Stomach (tissue), 9 donors: ENCODE data around the gene SCLT1. TPM values are rescaled to one million over a fixed set of nuclear protein-coding genes. Genes with fewer than 3 reads are reported as not detected.

Source experiments
- DNase-seq, 2 donors: peaks; one replicate each; pipeline versions ENCODE4 v3.0.0 to v3.0.0-alpha.2; 2013 to 2019
- H3K27ac ChIP-seq, 5 donors: fragments of 200-600 bp in 4 of 5; sonication (generic) in 4 of 5; one replicate each; pipeline ENCODE4 v1.5.1; 2013 to 2019; ENCODE audit warnings: mild to moderate bottlenecking in 1 of 5, moderate library complexity in 1 of 5
- H3K27me3 ChIP-seq, 3 donors: fragments of 200-600 bp; sonication (generic); one replicate each; pipeline ENCODE4 v1.5.1; 2017 to 2019; ENCODE audit warnings: mixed run types in 1 of 3
- H3K36me3 ChIP-seq, 4 donors: fragments of 200-600 bp; sonication (generic); 1 replicate in 3 of 4; 2 replicates in 1 of 4; pipeline ENCODE4 v1.5.1; 2016 to 2019
- H3K4me1 ChIP-seq, 4 donors: fragments of 200-600 bp; sonication (generic); one replicate each; pipeline ENCODE4 v1.5.1; 2016 to 2019
- H3K4me3 ChIP-seq, 4 donors: fragments of 200-600 bp; sonication (generic) in 3 of 4; one replicate each; pipeline ENCODE4 v1.5.1; 2016 to 2019; ENCODE audit warnings: mild to moderate bottlenecking in 1 of 4
- H3K9me3 ChIP-seq, 4 donors: fragments of 200-600 bp; sonication (generic); one replicate each; pipeline ENCODE4 v1.5.1; 2016 to 2019
- CTCF ChIP-seq, 7 experiments: fragments of 450-650 bp in 4 of 7; fragments of 200-600 bp in 3 of 7; sonication (generic) in 3 of 7; IDR thresholded peaks; one replicate each; pipeline ENCODE4 v1.5.1; 2016 to 2019; ENCODE audit warnings: antibody characterized with exemption in 7 of 7, control low read depth in 2 of 7, mild to moderate bottlenecking in 1 of 7
- EP300 ChIP-seq: sonication (generic); formaldehyde crosslinking; IDR thresholded peaks from one replicate; pipeline ENCODE4 v1.6.1; 2017; ENCODE audit warnings: antibody characterized with exemption
- POLR2A ChIP-seq, 4 donors: fragments of 450-650 bp; IDR thresholded peaks; one replicate each; pipeline ENCODE4 v1.6.1; 2016; ENCODE audit warnings: antibody characterized with exemption in 4 of 4, control low read depth in 2 of 4, mild to moderate bottlenecking in 1 of 4, moderate library complexity in 1 of 4
- POLR2AphosphoS5 ChIP-seq, 3 donors: sonication (generic); formaldehyde crosslinking; IDR thresholded peaks; one replicate each; pipeline ENCODE4 v1.6.1; 2016; ENCODE audit warnings: antibody characterized with exemption in 3 of 3
- WGBS, 5 donors: extraction: QIAGEN DNeasy Blood & Tissue Kit in 3 of 5; methylation state at CpG; one replicate each; pipeline versions ENCODE4 v1.1.5 to v1.1.7; 2013 to 2018; 5-methylcytosine and 5-hydroxymethylcytosine counted together
- intact Hi-C: fragments of 100-400 bp; cut with DNase I; formaldehyde crosslinking; loops from one replicate; pipeline ENCODE4 v1.15.1; 2023; ENCODE audit warnings: low total_unique reads
- polyA plus RNA-seq, 3 donors: library from polyadenylated mRNA; stranded (reverse); fragments of 200-250 nt; gene quantifications; one replicate each; pipeline ENCODE4 v1.2.3, GENCODE V29; 2013
- total RNA-seq, 5 donors: library from RNA; depleted of rRNA; stranded (reverse); fragments of >200 nt; gene quantifications; one replicate each; pipeline versions ENCODE4 v1.1.0 to v1.2.3, GENCODE V29; 2014 to 2016
- donor health status: healthy with polysubstance abuse.
- donor health status: Bipolar disorder and iron deficiency.
- donor health status: healthy.

SCLT1 gene
- total and polyA plus RNA-seq, 8 donors = 2.3 to 49.0 (median 12.9) TPM

GRCh38 chr4:129043523-129043922, 49.8 kb downstream of the SCLT1 start:
- H3K4me1 ChIP-seq = no peaks in the 10 kb centered on the region

GRCh38 chr4:129040471-129040870, 52.9 kb downstream of the SCLT1 start:
- DNase-seq = no peak
- Histone ChIP-seq H3K27me3 (no peaks in the 10 kb centered on the region), H3K4me3 (no peak overlapping the region), H3K9me3 (no peaks in the 10 kb centered on the region), H3K4me1 (peaks cover 0 to 5% (median 0%) of the 10 kb centered on the region in 4 donors), H3K36me3 (peaks cover 0 to 14% (median 12%) of the 10 kb centered on the region in 4 donors), H3K27ac (no peak overlapping the region)
- 61 to 79% (median 70%) methylated on average over 2 of the region's 2 CpGs for WGBS, 5 donors
- intact Hi-C loops = no loop called here
- no peak for TF ChIP-seq POLR2AphosphoS5 (IDR thresholded peaks at IDR 0.05)
- no peak for TF ChIP-seq POLR2A (IDR thresholded peaks at IDR 0.05)

More at GRCh38 chr4:129043523-129043922, 49.8 kb downstream of the SCLT1 start:
- Histone ChIP-seq H3K9me3 (peaks cover 0 to 3% (median 0%) of the 10 kb centered on the region in 4 donors), H3K27ac (no peak overlapping the region), H3K27me3 (no peaks in the 10 kb centered on the region), H3K36me3 (peaks cover 0 to 10% (median 9%) of the 10 kb centered on the region in 4 donors), H3K4me3 (no peak overlapping the region)
- intact Hi-C loops = no loop called here
- TF ChIP-seq POLR2A (IDR thresholded peaks at IDR 0.05) (no peak), POLR2AphosphoS5 (IDR thresholded peaks at IDR 0.05) (no peak)
- peak in 1 of 2 donors; percentile 23 for DNase-seq

- H3K27ac ChIP-seq = no peak overlapping the region
- H3K4me1 ChIP-seq = peaks cover 0 to 12% (median 0%) of the 10 kb centered on the region in 4 donors
- H3K4me3 ChIP-seq = no peak overlapping the region
- peaks cover 0 to 14% (median 9%) of the 10 kb centered on the region in 4 donors for H3K36me3 ChIP-seq
- no peak for TF ChIP-seq POLR2A (IDR thresholded peaks at IDR 0.05)
- TF ChIP-seq CTCF (IDR thresholded peaks at IDR 0.05) = no peak
- no peak for TF ChIP-seq EP300
- TF ChIP-seq POLR2AphosphoS5 (IDR thresholded peaks at IDR 0.05) = no peak
- 83 to 100% (median 84%) methylated on average over 1 of the region's 1 CpG for WGBS, 5 donors
- H3K27me3 ChIP-seq = no peaks in the 10 kb centered on the region
- intact Hi-C loops = no loop called here
- H3K9me3 ChIP-seq = no peaks in the 10 kb centered on the region
- DNase-seq = no peak
These were observed 56.2 kb downstream of the SCLT1 start for GRCh38 chr4:129037093-129037492.

- peaks cover 0 to 15% (median 7%) of the 10 kb centered on the region in 4 donors for H3K36me3 ChIP-seq
- DNase-seq = no peak
- intact Hi-C loops = no loop called here
- 91 to 100% (median 98%) methylated on average over 4 to 5 of the region's 5 CpGs for WGBS, 5 donors
- no peak overlapping the region for H3K27ac ChIP-seq
- no peak overlapping the region for H3K4me3 ChIP-seq
- H3K9me3 ChIP-seq = peaks cover 0 to 42% (median 19%) of the 10 kb centered on the region in 4 donors
- no peaks in the 10 kb centered on the region for H3K27me3 ChIP-seq
- no peaks in the 10 kb centered on the region for H3K4me1 ChIP-seq
- TF ChIP-seq CTCF (IDR thresholded peaks at IDR 0.05) (no peak), POLR2A (IDR thresholded peaks at IDR 0.05) (no peak), EP300 (no peak), POLR2AphosphoS5 (IDR thresholded peaks at IDR 0.05) (no peak)
These were observed 78.5 kb downstream of the SCLT1 start for GRCh38 chr4:129014566-129015509.

- intact Hi-C loops = no loop called here
- H3K4me1 ChIP-seq = no peaks in the 10 kb centered on the region
- TF ChIP-seq POLR2A (IDR thresholded peaks at IDR 0.05) (no peak), EP300 (no peak), POLR2AphosphoS5 (IDR thresholded peaks at IDR 0.05) (no peak), CTCF (IDR thresholded peaks at IDR 0.05) (no peak)
- no peaks in the 10 kb centered on the region for H3K27me3 ChIP-seq
- no peaks in the 10 kb centered on the region for H3K36me3 ChIP-seq
- whole genome bisulfite sequencing, 5 donors = 93 to 97% (median 95%) methylated on average over 4 of the region's 4 CpGs
- H3K27ac ChIP-seq = no peak overlapping the region
- H3K4me3 ChIP-seq = no peak overlapping the region
- DNase-seq = no peak
- peaks cover 0 to 41% (median 21%) of the 10 kb centered on the region in 4 donors for H3K9me3 ChIP-seq
These were observed 85.2 kb downstream of the SCLT1 start for GRCh38 chr4:129008096-129008495.
